ENCODE data around the gene LSM7.

Gene LSM7

DNA sequence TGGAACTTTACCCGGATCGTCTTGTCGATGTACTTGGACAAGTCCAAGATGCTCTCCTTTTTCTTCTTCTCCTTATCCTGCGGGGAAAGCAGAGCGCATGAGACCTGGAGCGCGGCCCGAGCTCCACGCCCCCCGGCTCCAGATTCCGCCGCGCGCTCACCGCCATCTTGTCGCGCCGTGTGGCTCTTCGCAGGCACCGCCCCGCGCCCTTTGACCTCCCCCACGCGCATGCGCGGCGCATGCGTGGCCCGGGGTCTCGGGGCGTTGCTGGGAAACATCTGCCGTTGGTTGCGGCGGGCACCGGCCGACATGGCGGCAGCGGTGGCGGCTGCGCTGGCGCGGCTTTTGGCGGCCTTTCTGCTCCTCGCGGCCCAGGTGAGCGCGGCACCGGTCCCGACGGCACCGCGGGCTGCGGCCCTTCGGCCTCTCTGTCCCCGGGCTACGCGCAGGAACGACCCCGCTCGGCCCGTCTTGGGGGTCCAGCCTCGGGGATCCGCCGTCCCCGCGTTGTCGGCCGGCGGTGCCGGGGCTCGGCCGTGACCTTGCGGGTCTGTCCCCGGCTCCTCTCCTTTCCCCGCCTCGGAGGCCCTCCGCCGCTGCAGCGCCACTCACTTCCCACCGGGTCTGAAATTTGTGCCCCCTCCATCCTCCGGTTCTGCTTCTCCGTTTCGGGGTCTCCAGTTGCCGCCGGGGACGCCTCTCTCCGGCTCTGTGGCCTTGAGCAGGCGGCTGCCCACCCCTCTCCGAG lies at the start of gene LSM7, which contains the start of gene SPPL2B:
LSM7 (minus strand) TSS at position 186 of the 748 bp plus-strand sequence; CDS start at position 166, 20 bp downstream.
SPPL2B (plus strand) TSS at position 284 of the 748 bp plus-strand sequence; CDS start at position 310, 26 bp downstream.
- peak; percentile 74 to 76 for DNase-seq

DNA sequence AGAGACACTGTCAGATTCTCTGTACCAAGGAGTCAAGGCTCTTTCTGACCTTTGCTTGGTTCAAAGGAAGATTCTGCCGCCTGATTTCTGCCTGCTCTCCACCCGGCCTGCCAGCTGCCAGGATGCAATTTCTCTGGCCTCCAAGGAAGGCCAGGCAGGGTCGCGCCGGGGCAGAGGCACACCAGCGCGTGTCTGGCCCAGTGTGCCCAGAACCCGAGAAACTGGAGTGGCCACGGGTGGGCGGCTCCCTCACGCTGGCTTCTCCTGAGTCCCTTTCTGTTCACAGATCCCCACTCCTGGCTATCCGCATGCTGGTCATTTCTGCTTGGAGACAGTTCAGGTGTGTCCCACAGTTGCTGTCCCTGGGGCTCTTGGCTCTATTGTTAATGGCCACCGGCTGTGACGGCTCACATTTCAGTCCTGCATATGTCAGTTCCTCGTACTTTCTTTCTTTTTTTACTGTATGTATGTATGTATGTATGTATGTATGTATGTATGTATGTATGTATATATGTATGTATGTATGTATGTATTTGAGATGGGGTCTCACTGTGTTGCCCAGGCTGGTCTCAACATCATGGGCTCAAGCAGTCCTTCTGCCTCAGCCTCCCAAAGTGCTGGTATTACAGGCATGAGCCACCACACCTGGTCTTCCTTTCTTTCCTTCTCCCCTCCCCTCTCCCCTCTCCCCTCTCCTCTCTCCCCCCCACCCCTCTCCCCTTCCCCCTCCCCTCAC lies 48.6 kb upstream of the LSM7 start:
- DNase-seq: no peak

DNA sequence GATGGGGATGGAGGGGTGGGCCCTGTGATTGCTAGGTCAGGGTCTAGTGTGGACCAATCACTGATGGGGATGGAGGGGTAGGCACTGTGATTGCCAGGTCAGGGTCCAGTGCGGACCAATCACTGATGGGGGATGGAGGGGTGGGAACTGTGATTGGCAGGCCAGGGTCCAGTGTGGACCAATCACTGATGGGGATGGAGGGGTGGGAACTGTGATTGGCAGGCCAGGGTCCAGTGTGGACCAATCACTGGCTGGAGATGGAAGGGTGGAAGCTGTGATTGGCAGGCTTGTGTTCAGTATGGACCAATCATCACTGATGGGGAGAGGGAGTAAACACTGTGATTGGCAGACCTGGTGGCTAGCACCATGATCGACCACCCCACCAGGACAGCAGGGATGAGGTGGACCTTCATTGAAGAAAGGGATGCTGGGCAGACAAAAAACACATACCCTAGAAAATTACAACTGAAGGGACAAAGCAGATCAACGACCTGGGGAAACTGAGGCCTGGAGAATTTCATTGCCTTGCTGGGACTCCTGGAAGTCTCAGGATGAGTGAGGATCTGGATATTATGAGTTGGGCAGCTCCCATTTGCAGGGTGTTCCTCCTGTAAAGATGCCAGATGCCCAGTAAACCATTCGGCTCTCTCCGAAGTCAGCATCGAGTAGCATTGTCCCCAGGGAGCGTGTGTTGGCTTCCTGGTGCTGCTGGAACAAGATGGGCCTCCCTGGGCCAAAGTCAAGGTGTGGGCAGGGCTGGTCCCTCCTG lies 47.2 kb upstream of the LSM7 start:
- no peak for DNase-seq

DNA sequence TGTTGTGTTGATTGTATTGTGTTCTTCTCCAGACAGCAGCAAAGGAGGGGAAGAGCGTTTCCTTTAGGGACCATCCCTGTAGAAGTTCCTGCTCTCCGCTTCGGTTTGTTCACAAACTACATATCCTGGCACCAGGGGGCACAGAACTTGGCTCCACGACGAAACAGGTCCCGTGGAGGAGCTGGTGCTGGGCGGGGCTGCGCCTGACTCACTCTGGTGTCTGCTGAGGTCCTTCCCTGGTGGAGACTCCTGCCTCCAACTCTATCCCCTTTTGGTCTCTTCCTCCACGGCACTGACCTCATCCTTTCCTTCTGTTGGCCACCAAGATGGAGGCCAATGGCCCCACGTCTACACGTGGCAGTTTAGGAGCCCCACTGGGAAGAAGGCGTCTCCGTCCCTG lies 46.4 kb upstream of the LSM7 start:
- no peak for DNase-seq

DNA sequence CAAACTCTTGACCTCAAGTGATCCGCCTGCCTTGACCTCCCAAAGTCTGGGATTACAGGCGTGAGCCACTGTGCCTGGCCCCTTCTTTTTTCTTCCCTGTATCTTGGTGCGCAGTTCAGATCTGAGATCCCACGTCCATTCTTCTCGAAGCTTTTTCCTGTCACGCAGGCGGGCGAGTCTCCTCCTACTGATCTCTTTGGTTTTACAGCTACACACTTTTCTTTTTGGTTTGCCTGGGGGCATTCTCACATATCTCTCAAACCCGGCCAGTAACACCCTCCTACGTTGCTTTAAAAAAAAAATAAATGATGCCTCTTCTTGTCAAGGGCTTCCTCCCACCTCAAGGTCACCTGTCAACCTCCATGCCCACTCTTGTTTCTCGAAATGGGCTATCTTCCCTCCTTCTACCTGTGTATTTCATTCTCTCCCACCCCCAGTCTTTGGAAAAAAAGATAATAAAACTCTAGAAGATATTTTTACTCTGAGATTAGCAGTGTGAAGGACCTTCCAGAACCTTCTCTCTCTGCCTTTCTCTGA lies 43.8 kb upstream of the LSM7 start:
- DNase-seq: no peak

DNA sequence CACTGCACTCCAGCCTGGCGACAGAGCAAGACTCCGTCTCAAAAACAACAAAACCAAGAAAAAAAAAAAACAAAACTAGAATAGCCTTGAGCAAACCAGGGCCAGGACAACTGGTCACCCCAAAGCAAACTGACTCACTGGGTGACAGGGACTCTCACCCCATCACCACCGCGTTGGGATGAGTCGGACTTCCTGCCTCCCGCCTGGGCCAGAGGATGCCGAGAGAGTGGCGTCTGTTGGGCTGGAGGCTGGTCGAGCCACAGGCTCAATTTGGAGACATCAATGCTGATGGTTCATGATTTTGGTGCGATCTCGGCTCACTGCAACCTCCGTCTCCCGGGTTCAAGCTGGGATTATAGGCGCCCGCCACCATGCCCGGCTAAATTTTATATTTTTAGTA lies 43.3 kb upstream of the LSM7 start:
- DNase-seq: peak; percentile 10 to 50

DNA sequence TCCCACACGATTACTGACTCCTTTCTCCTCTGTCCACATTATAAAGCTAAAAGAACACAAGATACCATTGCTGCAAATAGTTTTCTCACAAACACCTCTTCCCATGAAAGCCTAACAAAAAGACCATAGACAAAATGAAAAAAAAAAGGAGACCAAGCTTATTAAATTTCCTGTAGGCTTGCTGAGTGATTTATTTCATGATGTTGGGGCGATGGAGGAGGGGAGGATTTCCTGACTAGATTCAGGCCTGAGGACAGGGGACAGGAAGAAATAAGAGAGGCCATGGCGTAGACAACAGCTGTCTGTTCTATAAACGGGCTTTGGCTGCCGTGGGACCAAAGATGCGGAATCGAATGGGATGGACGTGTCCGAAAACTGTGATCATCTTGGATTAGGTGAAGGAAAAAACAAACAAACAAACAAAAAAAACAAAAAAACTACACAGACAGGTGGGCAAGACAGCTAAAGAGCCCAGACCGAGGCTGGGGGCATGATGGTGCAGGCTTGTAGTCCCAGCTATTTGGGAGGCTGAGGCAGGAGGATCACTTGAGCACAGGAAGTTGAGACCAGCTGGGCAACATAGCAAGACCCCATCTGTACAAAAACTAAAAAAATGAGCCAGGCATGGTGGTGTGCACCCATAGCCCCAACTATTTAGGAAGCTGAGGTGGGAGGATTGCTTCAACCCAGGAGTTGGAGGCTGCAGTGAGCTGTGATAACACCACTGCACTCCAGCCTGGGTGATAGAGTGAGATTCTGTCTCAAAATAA lies 37.0 kb upstream of the LSM7 start:
- peak in 1 of 2 donors; percentile 48 for DNase-seq

DNA sequence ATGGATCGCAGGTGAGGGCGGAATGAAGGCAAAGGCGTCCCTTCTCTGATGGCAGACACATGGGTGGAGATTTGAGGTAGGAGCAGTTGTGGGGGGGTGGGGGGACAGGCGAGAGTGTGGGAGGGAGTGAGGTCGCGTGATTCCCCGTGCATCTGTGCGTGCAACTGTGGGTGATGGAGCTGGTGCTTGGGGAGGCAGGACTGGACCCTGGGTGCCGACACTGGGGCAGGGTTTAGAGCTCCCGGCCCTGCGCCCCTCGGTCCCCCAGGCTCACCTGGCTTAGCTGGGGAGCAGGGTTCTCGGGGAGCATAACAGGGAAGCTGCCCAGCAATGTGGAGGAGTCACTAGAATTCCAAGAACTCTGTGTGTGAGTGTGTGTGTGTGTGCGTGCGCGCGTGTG lies 35.0 kb upstream of the LSM7 start:
- DNase-seq: no peak

DNA sequence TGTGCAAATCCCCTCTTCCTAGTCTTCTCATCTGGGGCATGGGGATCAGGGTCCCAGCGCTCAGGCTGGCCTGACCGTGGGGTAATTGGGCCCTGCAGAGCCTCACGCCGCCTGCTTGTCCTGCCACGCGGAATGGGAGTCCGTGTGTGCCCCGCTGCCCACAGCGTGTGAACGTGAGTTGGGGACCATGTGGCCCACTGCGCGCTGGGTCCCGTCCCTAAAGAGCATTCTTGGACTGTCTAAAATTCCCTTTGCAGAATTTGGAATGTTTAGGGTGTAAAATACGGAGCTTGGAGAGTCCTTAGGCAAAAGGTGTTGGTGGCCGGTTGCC lies 34.5 kb upstream of the LSM7 start:
- no peak for DNase-seq

DNA sequence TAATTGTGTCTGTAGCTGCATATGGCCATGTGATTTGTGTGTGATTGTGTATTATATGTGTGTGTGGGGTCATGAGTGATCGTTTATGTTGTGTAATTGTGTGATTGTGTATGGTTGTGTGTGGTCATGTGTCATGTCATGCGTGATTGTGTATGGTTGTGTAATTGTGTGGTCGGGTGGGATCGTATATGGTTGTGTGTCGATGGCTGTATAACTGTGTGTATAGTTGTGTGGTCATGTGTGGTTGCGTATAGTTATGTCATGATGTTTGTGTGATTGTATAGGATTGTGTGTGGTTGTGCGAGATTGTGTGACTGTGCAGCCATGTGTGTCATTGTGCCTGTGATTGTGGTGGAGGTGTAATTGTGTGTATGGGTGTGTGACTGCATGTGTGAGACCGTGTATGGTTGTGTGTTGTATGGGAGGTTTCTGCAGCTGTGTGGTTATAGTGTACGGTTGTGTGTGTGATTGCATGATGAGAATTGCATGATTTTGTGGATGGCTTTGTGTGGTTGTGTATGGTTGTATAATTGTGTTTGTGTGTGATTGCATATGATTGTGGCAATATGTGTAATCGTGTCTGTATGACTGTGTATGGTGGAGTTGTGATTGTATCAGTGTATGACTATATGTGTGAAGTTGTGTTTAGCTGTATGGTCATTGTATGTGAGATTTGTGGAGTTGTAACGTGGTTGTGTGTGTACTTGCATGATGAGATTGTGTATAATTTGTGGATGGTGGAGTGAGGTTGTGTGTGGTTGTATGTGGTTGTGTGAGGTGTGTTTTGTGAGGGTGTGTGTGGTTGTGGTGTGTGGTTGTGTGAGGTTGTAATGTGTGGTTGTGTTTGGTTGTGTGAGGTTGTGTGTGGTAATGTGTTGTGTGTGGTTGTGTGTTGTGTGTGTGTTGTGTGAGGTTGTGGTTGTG lies 33.9 kb upstream of the LSM7 start:
- no peak for DNase-seq

DNA sequence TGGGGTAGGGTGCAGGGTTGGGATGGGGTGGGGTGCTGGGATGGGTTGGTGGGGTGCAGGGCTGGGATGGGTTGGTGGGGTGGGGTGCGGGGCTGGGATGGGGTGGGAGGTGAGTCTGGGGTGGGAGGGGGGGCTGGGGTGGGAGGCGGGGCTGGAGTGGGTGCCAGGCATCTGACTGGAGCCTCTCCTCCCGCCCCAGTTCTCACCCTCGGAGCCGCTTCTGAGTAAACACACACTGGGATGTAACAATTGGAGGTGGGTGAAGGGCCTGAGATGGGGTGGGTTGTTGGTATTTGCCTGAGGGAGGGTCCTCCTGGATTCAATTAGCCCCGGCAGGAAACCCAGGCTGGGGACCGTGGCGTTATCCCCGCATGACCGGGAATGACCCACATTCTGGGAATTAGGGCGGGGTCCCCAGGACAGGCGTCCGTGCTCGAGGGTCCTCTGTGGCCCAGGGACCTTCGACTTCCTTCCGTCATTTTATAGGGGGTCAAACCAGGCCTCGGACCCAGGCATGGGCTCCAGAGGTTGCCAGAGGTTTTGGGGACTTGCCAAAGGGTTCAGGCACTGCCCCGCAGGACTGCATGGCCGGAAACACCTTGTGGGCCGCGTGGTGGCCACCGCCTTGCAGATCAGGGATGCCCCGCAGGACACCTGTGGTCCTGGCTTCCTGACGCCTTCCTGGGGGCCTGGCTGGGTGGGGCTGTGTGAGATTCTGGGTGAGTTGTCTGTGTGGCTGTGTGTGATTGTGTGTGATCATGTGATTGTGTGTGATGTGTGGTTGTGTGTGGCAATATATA lies 33.1 kb upstream of the LSM7 start:
- DNase-seq: no peak

DNA sequence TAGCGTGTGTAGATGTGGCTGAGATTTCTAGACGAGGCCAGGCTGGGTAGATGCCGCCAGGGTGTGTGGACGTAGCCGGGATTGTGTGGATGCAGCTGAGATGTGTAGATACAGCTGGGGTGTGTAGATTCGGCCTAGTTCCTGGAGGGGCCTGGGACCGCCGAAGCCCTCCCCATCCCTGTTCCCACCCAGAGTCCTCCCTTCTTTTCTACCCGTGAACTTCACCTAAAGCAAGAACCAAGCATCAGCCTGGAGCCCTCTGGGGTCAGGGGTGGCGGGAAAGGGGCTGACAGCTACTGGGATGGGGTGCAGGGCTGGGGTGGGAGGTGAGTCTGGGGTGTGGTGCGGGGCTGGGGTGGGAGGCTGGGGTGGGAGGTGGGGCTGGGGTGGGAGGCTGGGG lies 32.4 kb upstream of the LSM7 start:
- no peak for DNase-seq

DNA sequence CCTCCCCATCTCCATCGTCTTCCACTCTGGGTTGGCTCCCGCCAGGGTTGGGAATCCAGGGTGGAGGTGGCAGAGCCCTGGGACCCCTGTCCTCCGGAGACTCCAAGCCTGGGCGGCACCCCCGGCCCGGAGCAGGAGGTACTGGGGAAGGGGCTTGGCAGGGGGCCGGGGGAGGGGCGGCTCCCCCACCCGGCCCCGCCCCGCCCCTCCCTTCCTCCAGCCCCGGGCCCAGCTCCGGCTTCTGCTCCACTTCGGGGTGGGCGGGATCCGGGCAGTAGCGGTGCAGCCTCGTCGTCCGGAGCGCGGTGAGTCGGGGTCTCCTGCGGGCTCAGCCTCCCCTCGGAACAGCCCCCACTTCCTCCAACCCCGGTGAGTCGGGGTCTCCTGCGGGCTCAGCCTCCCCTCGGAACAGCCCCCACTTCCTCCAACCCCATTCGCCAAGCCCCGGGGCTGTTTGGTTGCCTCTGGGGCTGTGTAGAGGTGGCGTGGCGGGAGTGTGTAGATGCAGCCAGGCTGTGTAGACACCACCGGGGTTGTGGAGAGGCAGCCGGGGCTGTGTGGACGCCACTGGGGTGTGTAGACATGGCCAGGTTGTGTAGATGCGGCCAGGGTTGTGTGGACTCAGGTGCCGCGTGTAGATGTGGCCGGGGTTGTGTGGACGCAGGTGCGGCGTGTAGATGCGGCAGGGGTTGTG lies 31.8 kb upstream of the LSM7 start, which contains the start of gene TMPRSS9:
TMPRSS9 (plus strand) TSS at position 274 of the 694 bp plus-strand sequence. CDS start 29,521 bp downstream, outside the sequence.
- no peak for DNase-seq

DNA sequence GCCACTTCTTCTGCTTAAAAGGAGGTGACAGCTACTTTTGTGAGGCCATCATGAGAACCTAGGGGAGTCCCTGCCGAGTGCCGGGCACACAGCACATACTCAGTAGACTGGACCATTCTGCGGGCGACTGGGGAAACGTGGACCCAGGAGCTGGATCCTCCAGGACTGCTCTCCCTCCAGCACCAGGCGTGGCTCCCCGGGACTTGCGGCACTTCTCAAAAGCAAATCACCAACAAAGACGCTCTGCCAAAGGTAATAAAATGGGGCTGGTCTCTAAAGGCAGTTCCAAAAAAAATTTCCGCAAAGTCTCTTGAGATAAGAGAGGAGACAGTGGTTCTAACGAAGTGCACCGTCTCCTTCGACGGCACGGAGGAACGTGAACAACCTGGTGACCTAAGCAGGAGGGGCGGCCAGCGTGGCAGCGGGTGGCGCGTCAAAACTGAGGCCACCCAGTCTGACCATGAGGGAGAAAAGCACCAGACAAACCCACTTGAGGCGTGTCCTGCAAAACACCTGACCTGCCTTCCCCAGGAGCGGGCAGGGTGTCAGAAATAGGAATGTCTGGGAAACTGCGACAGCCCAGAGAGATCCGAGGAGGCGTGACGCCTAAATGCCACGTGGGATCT lies 30.3 kb upstream of the LSM7 start:
- no peak for DNase-seq

DNA sequence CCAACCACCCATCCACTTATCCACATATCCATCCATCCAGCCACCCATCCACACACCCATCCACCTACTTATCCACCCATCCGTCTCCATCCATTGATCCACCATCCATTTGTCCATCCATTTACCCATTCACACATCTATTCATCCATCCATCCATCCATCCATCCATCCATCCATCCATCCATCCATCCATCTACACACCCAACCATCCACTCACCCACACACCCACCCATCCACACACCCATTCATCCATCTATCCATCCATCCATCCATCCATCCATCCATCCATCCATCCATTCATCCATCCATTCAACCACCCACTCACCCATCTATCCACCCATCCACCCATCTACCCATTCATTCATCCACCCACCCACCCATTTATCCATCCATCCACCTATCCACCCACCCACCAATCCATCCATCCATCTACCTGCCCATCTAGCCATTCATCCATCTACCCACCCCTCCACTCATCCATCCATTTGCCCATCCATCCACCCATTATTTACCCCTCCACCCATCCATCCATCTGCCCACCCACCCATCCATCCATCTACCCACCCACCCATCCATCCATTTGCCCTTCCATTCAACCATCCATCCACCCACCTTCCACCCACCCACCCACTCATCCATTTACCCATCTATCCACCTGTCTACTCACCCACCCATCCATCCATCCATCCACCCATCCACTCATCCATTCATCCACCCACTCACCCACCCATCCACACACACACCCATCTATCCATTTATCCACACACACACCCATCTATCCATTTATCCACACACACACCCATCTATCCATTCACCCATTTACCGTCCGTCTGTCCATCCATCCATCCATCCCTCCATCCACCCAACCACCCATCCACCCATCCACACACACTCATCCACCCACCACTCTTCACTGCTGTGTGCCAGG lies 29.2 kb upstream of the LSM7 start:
- no peak for DNase-seq

DNA sequence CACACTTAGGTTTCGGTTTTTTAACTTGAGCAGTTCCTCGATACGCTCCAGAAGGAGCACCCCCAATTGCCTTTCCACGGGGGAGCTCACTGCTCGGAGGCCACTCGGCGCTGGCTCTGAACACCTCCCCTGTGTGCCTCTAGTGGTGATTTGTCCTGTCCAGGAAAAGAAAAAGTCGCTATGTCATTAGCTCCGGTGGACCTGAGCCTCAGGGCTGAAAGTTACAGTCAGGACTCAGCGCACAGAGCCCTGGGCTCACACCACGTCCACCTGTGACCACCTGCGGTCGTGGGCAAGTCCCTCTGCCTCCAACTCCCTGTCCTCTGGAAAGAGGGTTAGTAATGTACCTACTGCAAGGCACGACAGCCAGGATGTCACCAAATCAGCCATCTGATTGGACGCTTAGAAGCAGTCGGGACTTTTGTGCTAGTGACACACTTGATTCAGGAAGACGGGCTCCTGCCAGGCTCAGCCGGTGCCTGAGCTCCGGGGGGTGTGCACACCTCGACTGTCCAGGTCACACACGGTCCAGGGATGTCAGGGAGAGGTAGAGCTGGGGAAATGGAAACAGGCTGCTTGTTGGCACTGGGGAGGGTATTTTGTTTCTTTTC lies 27.8 kb upstream of the LSM7 start:
- DNase-seq: no peak

DNA sequence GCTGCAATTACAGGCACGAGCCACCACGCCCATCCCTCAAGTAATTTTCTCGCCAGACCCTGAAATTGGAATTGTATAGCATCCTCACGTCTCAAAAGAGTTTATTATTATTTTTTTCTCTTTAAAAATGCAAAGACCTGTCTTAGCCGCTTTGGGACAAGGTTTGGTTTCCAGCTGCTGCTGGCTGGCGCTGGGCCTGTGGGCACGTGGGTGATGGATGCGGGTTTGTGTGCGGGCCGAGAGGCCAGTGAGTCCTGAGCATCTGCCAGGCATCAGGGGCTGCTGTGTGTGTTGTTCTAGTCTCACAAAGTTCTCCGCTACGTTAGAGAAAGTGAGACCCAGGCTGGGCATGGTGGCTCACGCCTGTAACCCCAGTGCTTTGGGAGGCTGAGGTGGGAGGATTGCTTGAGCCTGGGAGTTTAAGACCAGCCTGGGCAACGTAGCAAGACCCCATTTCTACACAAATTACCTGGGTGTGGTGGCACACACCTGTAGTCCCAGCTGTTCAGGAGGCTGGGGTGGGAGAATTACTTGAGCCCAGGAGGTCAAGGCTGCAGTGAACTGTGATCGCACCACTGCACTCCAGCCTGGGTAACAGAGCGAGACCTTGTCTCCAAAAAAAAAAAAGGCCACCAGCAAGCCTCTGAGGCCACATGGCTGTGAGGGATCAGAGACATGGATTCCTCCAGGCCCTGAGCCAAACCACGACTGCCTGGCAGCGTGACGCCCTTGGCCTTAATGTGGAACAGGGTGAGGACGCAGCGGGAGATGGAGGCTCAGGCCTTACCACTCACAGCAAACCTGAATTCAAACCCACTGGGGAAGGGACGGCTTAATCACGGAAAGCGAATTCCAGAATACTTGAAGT lies 27.0 kb upstream of the LSM7 start:
- DNase-seq: no peak
